ENCODE results near the gene MAGI1. TPM values are rescaled to one million over a fixed set of nuclear protein-coding genes. Genes with fewer than 3 reads are reported as not detected.
"Not testable (repeated sequence)": the region's sequence is repeated elsewhere in the genome, so short reads cannot be mapped to it uniquely, and the experiment has no call there.

MAGI1 gene
- total and polyA plus RNA-seq, 10 donors: 3.5 to 104 (median 62.3) TPM

GRCh38 chr3:65869798-65870197, 168.9 kb downstream of the MAGI1 start:
- intact Hi-C loops (cut with DNase I; ENCODE audit: low total_unique reads): no loop called here
- TF ChIP-seq POLR2AphosphoS5 (IDR thresholded peaks at IDR 0.05) (no peak), CTCF (IDR thresholded peaks at IDR 0.05 in 8 of 11, conservative IDR thresholded peaks at IDR 0.05 in 3 of 11) (no peak), POLR2A (IDR thresholded peaks at IDR 0.05) (no peak)
- WGBS, 5 donors: 83 to 93% (median 85%) methylated on average over 9 of the region's 9 CpGs

GRCh38 chr3:65867463-65868210, 171.1 kb downstream of the MAGI1 start:
- peak overlapping the region in 1 of 8 donors; percentile 11 for H3K27ac ChIP-seq
- H3K27me3 ChIP-seq (replicated peaks in 1 of 7): no peaks in the 10 kb centered on the region
- no peak for TF ChIP-seq CTCF (IDR thresholded peaks at IDR 0.05 in 8 of 11, conservative IDR thresholded peaks at IDR 0.05 in 3 of 11)
- TF ChIP-seq POLR2A (IDR thresholded peaks at IDR 0.05): no peak
- no peak for TF ChIP-seq POLR2AphosphoS5 (IDR thresholded peaks at IDR 0.05)
- peaks cover 0 to 11% (median 0%) of the 10 kb centered on the region in 6 donors for H3K4me1 ChIP-seq
- intact Hi-C loops (cut with DNase I; ENCODE audit: low total_unique reads): no loop called here
- H3K9me3 ChIP-seq: no peaks in the 10 kb centered on the region
- DNase-seq: no peak
- no peak overlapping the region for H3K4me3 ChIP-seq
- no peaks in the 10 kb centered on the region for H3K36me3 ChIP-seq
- WGBS, 5 donors: 92 to 95% (median 94%) methylated on average over 9 of the region's 9 CpGs

More at GRCh38 chr3:65869798-65870197, 168.9 kb downstream of the MAGI1 start:
- no peak overlapping the region for H3K4me3 ChIP-seq
- H3K9me3 ChIP-seq: no peaks in the 10 kb centered on the region
- no peak for DNase-seq
- no peak overlapping the region for H3K27ac ChIP-seq
- peaks cover 0 to 11% (median 0%) of the 10 kb centered on the region in 6 donors for H3K4me1 ChIP-seq
- H3K27me3 ChIP-seq (replicated peaks in 1 of 7): no peaks in the 10 kb centered on the region
- H3K36me3 ChIP-seq: no peaks in the 10 kb centered on the region

DNA sequence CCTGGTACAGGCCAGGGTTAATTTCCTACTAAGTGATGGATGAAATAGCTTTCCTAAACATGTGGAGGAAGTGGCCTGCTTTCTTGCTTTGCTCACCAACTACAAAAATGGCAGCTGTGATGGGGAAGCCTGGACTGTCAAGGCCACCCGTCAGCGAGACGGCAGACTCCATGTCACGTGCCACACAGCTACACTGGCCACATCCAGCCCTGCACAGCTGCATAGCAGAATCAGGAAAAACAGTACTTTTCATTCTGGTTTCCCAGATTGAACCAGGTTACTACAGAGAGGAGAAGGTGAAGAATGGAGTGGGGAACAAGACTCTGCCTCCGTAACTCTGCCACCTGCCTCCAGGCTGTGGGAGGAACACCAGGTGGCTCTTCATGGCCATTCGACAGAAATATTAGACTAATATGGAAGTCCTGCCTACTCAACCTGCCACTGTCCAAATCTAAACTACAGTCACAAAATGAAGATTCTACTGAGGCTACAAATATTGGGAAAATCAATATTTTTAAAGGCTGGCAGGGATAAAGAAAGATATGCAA, 174.3 kb downstream of the MAGI1 start:
- Histone ChIP-seq H3K27ac (peak overlapping the region in 1 of 8 donors; percentile 30), H3K36me3 (no peaks in the 10 kb centered on the region), H3K4me1 (no peaks in the 10 kb centered on the region), H3K9me3 (peaks cover 0 to 1% (median 0%) of the 10 kb centered on the region in 8 donors), H3K27me3 (replicated peaks in 1 of 7) (no peaks in the 10 kb centered on the region), H3K4me3 (no peak overlapping the region)
- DNase-seq: no peak
- intact Hi-C loops (cut with DNase I; ENCODE audit: low total_unique reads): no loop called here
- WGBS, 5 donors: 78 to 86% (median 83%) methylated on average over 6 of the region's 6 CpGs
- no peak for TF ChIP-seq POLR2AphosphoS5 (IDR thresholded peaks at IDR 0.05)
- TF ChIP-seq CTCF (IDR thresholded peaks at IDR 0.05 in 8 of 11, conservative IDR thresholded peaks at IDR 0.05 in 3 of 11): no peak
- TF ChIP-seq POLR2A (IDR thresholded peaks at IDR 0.05): no peak

DNA sequence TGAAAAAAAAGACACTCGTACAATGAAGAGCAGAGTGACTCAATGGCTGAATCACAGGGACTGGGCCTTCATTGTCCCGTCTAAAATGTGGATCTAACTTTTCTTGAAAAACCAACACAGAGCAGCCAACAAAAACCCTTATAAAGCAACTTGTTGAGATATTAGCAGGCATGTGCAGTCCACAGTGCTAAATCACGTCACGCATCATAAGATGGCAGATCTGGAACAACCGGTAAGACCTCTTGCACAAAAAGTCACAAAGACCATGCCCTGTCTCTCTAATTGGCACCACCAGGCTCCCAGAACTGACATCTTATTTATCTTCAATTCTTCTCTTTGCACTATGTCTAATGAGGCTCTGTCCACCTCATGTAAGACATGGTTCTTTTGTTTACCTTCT, 177.0 kb downstream of the MAGI1 start:
- Histone ChIP-seq H3K9me3 (peaks cover 0 to 11% (median 0%) of the 10 kb centered on the region in 8 donors), H3K36me3 (no peaks in the 10 kb centered on the region), H3K4me3 (no peak overlapping the region), H3K27ac (no peak overlapping the region), H3K27me3 (replicated peaks in 1 of 7) (no peaks in the 10 kb centered on the region), H3K4me1 (peaks cover 0 to 17% (median 6%) of the 10 kb centered on the region in 6 donors)
- DNase-seq: no peak
- TF ChIP-seq POLR2AphosphoS5 (IDR thresholded peaks at IDR 0.05) (no peak), CTCF (IDR thresholded peaks at IDR 0.05 in 8 of 11, conservative IDR thresholded peaks at IDR 0.05 in 3 of 11) (no peak), POLR2A (IDR thresholded peaks at IDR 0.05) (no peak)
- intact Hi-C loops (cut with DNase I; ENCODE audit: low total_unique reads): no loop called here
- 76 to 89% (median 80%) methylated on average over 5 of the region's 5 CpGs for WGBS, 5 donors

DNA sequence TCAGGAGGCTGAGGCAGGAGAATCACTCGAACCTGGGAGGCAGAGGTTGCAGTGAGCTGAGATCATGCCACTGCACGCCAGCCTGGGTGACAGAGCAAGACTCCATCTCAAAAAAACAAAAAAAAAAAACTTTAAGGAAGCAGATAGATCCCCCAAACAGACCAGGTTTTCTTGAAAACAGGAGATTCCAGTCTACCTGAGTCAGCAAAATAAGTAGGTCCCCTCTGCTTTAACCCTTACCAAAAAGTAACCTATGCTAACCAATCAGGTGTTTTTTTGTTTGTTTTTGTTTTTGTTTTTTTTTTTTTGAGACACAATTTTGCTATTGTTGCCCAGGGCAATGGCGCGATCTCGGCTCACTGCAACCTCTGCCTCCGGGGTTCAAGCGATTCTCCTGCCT, 179.1 kb downstream of the MAGI1 start:
- H3K4me3 ChIP-seq; intact Hi-C loops (cut with DNase I; ENCODE audit: low total_unique reads); H3K36me3 ChIP-seq; H3K27me3 ChIP-seq (replicated peaks in 1 of 7); DNase-seq: not testable (repeated sequence)
- 89 to 94% (median 91%) methylated on average over 7 of the region's 7 CpGs for WGBS, 5 donors
- Histone ChIP-seq H3K4me1 (peaks cover 0 to 35% (median 10%) of the 10 kb centered on the region in 6 donors), H3K27ac (peak overlapping the region in 2 of 8 donors; percentile 79 to 83), H3K9me3 (peaks cover 0 to 11% (median 0%) of the 10 kb centered on the region in 8 donors)
